ENCODE results near the gene AP5Z1. TPM values are rescaled to one million over a fixed set of nuclear protein-coding genes. Genes with fewer than 3 reads are reported as not detected.

The AP5Z1 gene
- total RNA-seq, 1 experiment from 2014 or later, result 66.8 TPM

DNA sequence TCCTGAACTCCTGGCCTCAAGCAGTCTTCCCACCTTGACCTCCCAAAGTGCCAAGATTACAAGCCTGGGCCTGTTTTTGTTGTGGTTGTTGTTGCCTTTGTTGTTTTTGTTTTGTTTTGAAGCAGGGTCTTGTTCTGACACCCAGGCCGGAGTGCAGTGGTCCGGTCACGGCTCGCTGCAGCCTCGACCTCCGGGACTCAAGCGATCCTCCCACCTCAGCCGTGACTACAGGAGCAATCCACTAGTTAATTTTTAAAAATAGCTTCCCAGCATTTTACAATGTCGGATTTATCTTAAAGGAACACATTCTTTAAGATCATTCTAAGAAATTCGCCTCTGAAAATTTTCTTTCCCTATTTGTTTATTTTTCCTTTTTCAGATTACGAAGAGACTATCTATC is 27.7 kb upstream of the AP5Z1 start:
- Histone ChIP-seq H3K27me3 (replicated peaks; ENCODE audit: control insufficient read depth, insufficient read depth, low read length) (no peaks in the 10 kb centered on the region), H3K4me1 (peaks cover 23% of the 10 kb centered on the region), H3K9me3 (no peaks in the 10 kb centered on the region), H3K36me3 (ENCODE audit: control insufficient read depth, insufficient read depth, low read length) (peaks cover 8% of the 10 kb centered on the region), H3K4me3 (ENCODE audit: low read depth, low read length) (no peak overlapping the region)
- no peaks in the 10 kb centered on the region for H3K9me3 Mint-ChIP-seq (ENCODE audit: unreplicated experiment)
- H3K27me3 Mint-ChIP-seq (ENCODE audit: insufficient read depth, unreplicated experiment), result no peaks in the 10 kb centered on the region
- H3K27ac Mint-ChIP-seq (ENCODE audit: unreplicated experiment), result peak overlapping the region; percentile 2
- POLR2A ChIA-PET, result no interaction called here
- DNase-seq, result no peak
- intact Hi-C loops (cut with micrococcal nuclease; ENCODE audit: unreplicated experiment), result no loop called here
- peaks cover 87% of the 10 kb centered on the region for H3K36me3 Mint-ChIP-seq (ENCODE audit: insufficient read depth, unreplicated experiment)
- CTCF ChIA-PET, result no interaction called here
- peaks cover 11% of the 10 kb centered on the region for H3K4me1 Mint-ChIP-seq (ENCODE audit: low read depth, unreplicated experiment)
- TF ChIP-seq CTCF (IDR thresholded peaks at IDR 0.05; ENCODE audit: insufficient read depth in 1 of 2, low read depth in 1 of 2, low read length in 1 of 2, severe bottlenecking in 1 of 2, unreplicated experiment in 1 of 2), result no peak
- BruUV-seq (replicated peaks), result no TSS peak
- H3K4me3 Mint-ChIP-seq (ENCODE audit: unreplicated experiment), result no peak overlapping the region

DNA sequence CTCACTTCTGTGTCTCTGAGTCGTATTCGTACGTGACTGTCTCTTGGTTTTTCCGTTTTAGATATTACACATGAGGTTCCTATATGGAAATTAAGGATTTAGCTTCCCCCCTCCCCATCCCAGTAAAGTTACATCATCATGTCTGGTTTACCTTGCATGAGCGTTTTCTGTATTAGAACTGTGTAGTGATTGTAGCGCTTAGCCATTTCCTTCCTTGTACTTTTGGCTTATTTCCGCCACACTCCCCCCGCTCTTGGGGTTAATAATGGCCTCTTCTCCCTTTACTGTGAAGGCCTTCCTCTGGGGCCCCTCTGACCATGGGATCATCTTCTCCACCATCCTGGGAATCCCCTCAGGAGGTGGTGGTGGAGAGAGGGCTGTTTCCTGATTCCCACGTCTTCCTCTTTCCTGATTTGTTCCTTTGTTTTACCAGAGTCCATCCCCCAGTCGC is 27.2 kb upstream of the AP5Z1 start:
- H3K27me3 Mint-ChIP-seq (ENCODE audit: insufficient read depth, unreplicated experiment), result no peaks in the 10 kb centered on the region
- intact Hi-C loops (cut with micrococcal nuclease; ENCODE audit: unreplicated experiment), result no loop called here
- peak overlapping the region; percentile 2 for H3K27ac Mint-ChIP-seq (ENCODE audit: unreplicated experiment)
- H3K9me3 ChIP-seq, result no peaks in the 10 kb centered on the region
- H3K4me1 ChIP-seq, result peaks cover 23% of the 10 kb centered on the region
- H3K36me3 Mint-ChIP-seq (ENCODE audit: insufficient read depth, unreplicated experiment), result peaks cover 87% of the 10 kb centered on the region
- peaks cover 11% of the 10 kb centered on the region for H3K4me1 Mint-ChIP-seq (ENCODE audit: low read depth, unreplicated experiment)
- no peaks in the 10 kb centered on the region for H3K27me3 ChIP-seq (replicated peaks; ENCODE audit: control insufficient read depth, insufficient read depth, low read length)
- TF ChIP-seq CTCF (IDR thresholded peaks at IDR 0.05; ENCODE audit: insufficient read depth in 1 of 2, low read depth in 1 of 2, low read length in 1 of 2, severe bottlenecking in 1 of 2, unreplicated experiment in 1 of 2), result no peak
- no TSS peak for BruUV-seq (replicated peaks)
- no peaks in the 10 kb centered on the region for H3K9me3 Mint-ChIP-seq (ENCODE audit: unreplicated experiment)
- ChIA-PET CTCF (no interaction called here), POLR2A (no interaction called here)
- no peak overlapping the region for H3K4me3 ChIP-seq (ENCODE audit: low read depth, low read length)
- DNase-seq, result no peak
- H3K4me3 Mint-ChIP-seq (ENCODE audit: unreplicated experiment), result no peak overlapping the region
- H3K36me3 ChIP-seq (ENCODE audit: control insufficient read depth, insufficient read depth, low read length), result peaks cover 6% of the 10 kb centered on the region

DNA sequence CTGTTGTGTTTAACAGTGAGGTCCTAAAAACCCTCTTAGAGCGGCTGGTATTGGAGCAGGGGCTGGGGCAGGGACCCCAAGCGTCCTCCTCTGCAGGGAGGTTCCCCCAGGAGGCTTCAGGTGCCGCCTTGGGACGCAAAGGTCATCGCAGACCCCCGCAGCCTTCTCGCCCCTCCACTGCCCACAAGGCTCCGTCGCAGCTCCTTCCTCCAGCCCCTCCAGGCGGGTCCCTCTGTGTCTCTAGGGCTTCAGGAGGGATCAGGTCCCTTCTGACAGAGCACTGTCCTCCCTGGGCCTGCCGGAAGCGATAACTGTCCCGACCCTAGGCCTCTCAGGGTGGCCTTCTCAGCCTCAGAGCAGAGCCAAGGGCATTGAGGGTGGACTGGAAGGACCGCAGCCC is 26.1 kb upstream of the AP5Z1 start:
- CTCF ChIA-PET, result no interaction called here
- Histone ChIP-seq H3K36me3 (ENCODE audit: control insufficient read depth, insufficient read depth, low read length) (peaks cover 4% of the 10 kb centered on the region), H3K4me3 (ENCODE audit: low read depth, low read length) (no peak overlapping the region), H3K9me3 (no peaks in the 10 kb centered on the region), H3K4me1 (peaks cover 19% of the 10 kb centered on the region), H3K27me3 (replicated peaks; ENCODE audit: control insufficient read depth, insufficient read depth, low read length) (no peaks in the 10 kb centered on the region)
- no peak for DNase-seq
- no TSS peak for BruUV-seq (replicated peaks)
- peaks cover 8% of the 10 kb centered on the region for H3K4me1 Mint-ChIP-seq (ENCODE audit: low read depth, unreplicated experiment)
- intact Hi-C loops (cut with micrococcal nuclease; ENCODE audit: unreplicated experiment), result no loop called here
- H3K4me3 Mint-ChIP-seq (ENCODE audit: unreplicated experiment), result no peak overlapping the region
- POLR2A ChIA-PET, result no interaction called here
- H3K36me3 Mint-ChIP-seq (ENCODE audit: insufficient read depth, unreplicated experiment), result peaks cover 89% of the 10 kb centered on the region
- peak overlapping the region; percentile 2 for H3K27ac Mint-ChIP-seq (ENCODE audit: unreplicated experiment)
- TF ChIP-seq CTCF (IDR thresholded peaks at IDR 0.05; ENCODE audit: insufficient read depth in 1 of 2, low read depth in 1 of 2, low read length in 1 of 2, severe bottlenecking in 1 of 2, unreplicated experiment in 1 of 2), result no peak
- H3K27me3 Mint-ChIP-seq (ENCODE audit: insufficient read depth, unreplicated experiment), result no peaks in the 10 kb centered on the region
- no peaks in the 10 kb centered on the region for H3K9me3 Mint-ChIP-seq (ENCODE audit: unreplicated experiment)

Data from Caco-2 (cell line).